ENCODE measurements around the gene NUDT1.

The NUDT1 gene

GRCh38 chr7:2279896-2280295 is 37.9 kb downstream of the NUDT1 start:
- H3K4me2 ChIP-seq (ENCODE audit: low read length): no peak overlapping the region
- no peak overlapping the region for H3K4me3 ChIP-seq (ENCODE audit: low read depth, low read length, poor library complexity, severe bottlenecking)
- H3K79me2 ChIP-seq (ENCODE audit: insufficient read depth, low read length): no peaks in the 10 kb centered on the region
- no peaks in the 10 kb centered on the region for H3K4me1 ChIP-seq (ENCODE audit: insufficient read depth, low read length, severe bottlenecking)
- no peak overlapping the region for H3K9ac ChIP-seq (ENCODE audit: low read length)
- no peaks in the 10 kb centered on the region for H3K36me3 ChIP-seq (ENCODE audit: insufficient read depth, low read length)
- no peaks in the 10 kb centered on the region for H3F3A ChIP-seq (ENCODE audit: insufficient read depth, low read length)
- no peaks in the 10 kb centered on the region for H3K9me3 ChIP-seq (ENCODE audit: low read length)
- no peak overlapping the region for H2AFZ ChIP-seq (ENCODE audit: low read length)
- TF ChIP-seq CTCF (IDR thresholded peaks at IDR 0.05; ENCODE audit: low read length) (no peak), EZH2 (IDR thresholded peaks at IDR 0.05; ENCODE audit: borderline replicate concordance, low read length) (no peak)
- H3K27ac ChIP-seq (ENCODE audit: low read depth, low read length, poor library complexity, severe bottlenecking): no peak overlapping the region
- H4K20me1 ChIP-seq (ENCODE audit: insufficient read depth, low read length): no peaks in the 10 kb centered on the region
- no peaks in the 10 kb centered on the region for H3K27me3 ChIP-seq (ENCODE audit: insufficient read depth, low read length)
- H3K9me2 ChIP-seq (ENCODE audit: low read depth, low read length): no peaks in the 10 kb centered on the region

GRCh38 chr7:2280424-2280823 is 38.4 kb downstream of the NUDT1 start:
- Histone ChIP-seq H3K4me1 (ENCODE audit: insufficient read depth, low read length, severe bottlenecking) (no peaks in the 10 kb centered on the region), H3K27ac (ENCODE audit: low read depth, low read length, poor library complexity, severe bottlenecking) (no peak overlapping the region), H3K36me3 (ENCODE audit: insufficient read depth, low read length) (no peaks in the 10 kb centered on the region), H3K79me2 (ENCODE audit: insufficient read depth, low read length) (no peaks in the 10 kb centered on the region), H4K20me1 (ENCODE audit: insufficient read depth, low read length) (no peaks in the 10 kb centered on the region), H3K4me3 (ENCODE audit: low read depth, low read length, poor library complexity, severe bottlenecking) (no peak overlapping the region), H3F3A (ENCODE audit: insufficient read depth, low read length) (no peaks in the 10 kb centered on the region), H3K4me2 (ENCODE audit: low read length) (no peak overlapping the region), H3K9me3 (ENCODE audit: low read length) (no peaks in the 10 kb centered on the region), H3K27me3 (ENCODE audit: insufficient read depth, low read length) (no peaks in the 10 kb centered on the region), H2AFZ (ENCODE audit: low read length) (no peak overlapping the region), H3K9me2 (ENCODE audit: low read depth, low read length) (no peaks in the 10 kb centered on the region), H3K9ac (ENCODE audit: low read length) (no peak overlapping the region)
- TF ChIP-seq CTCF (IDR thresholded peaks at IDR 0.05; ENCODE audit: low read length) (no peak), EZH2 (IDR thresholded peaks at IDR 0.05; ENCODE audit: borderline replicate concordance, low read length) (no peak)

GRCh38 chr7:2281541-2281940 is 39.5 kb downstream of the NUDT1 start:
- no peak overlapping the region for H3K4me3 ChIP-seq (ENCODE audit: low read depth, low read length, poor library complexity, severe bottlenecking)
- H4K20me1 ChIP-seq (ENCODE audit: insufficient read depth, low read length): no peaks in the 10 kb centered on the region
- H3F3A ChIP-seq (ENCODE audit: insufficient read depth, low read length): no peaks in the 10 kb centered on the region
- no peaks in the 10 kb centered on the region for H3K36me3 ChIP-seq (ENCODE audit: insufficient read depth, low read length)
- no peaks in the 10 kb centered on the region for H3K27me3 ChIP-seq (ENCODE audit: insufficient read depth, low read length)
- no peak overlapping the region for H3K9ac ChIP-seq (ENCODE audit: low read length)
- no peaks in the 10 kb centered on the region for H3K4me1 ChIP-seq (ENCODE audit: insufficient read depth, low read length, severe bottlenecking)
- no peaks in the 10 kb centered on the region for H3K9me3 ChIP-seq (ENCODE audit: low read length)
- H3K27ac ChIP-seq (ENCODE audit: low read depth, low read length, poor library complexity, severe bottlenecking): no peak overlapping the region
- H3K4me2 ChIP-seq (ENCODE audit: low read length): no peak overlapping the region
- no peaks in the 10 kb centered on the region for H3K9me2 ChIP-seq (ENCODE audit: low read depth, low read length)
- no peak overlapping the region for H2AFZ ChIP-seq (ENCODE audit: low read length)
- no peaks in the 10 kb centered on the region for H3K79me2 ChIP-seq (ENCODE audit: insufficient read depth, low read length)
- no peak for TF ChIP-seq CTCF (IDR thresholded peaks at IDR 0.05; ENCODE audit: low read length)
- TF ChIP-seq EZH2 (IDR thresholded peaks at IDR 0.05; ENCODE audit: borderline replicate concordance, low read length): no peak
